Renal pelvis (tissue), 4 donors: ENCODE measurements around the gene UGT1A8. TPM values are rescaled to one million over a fixed set of nuclear protein-coding genes. Genes with fewer than 3 reads are reported as not detected.

Source experiments
- DNase-seq: peaks from one replicate; pipeline ENCODE4 v3.0.0-alpha.2; 2013
- polyA plus RNA-seq, 3 donors: library from polyadenylated mRNA; unstranded; fragments of 120-200 nt; gene quantifications; one replicate each; pipeline ENCODE4 v1.2.1, GENCODE V29; 2013; ENCODE audit not compliant: insufficient read length in 3 of 3

The UGT1A8 gene
- polyA plus RNA-seq, 3 donors = not detected

DNA sequence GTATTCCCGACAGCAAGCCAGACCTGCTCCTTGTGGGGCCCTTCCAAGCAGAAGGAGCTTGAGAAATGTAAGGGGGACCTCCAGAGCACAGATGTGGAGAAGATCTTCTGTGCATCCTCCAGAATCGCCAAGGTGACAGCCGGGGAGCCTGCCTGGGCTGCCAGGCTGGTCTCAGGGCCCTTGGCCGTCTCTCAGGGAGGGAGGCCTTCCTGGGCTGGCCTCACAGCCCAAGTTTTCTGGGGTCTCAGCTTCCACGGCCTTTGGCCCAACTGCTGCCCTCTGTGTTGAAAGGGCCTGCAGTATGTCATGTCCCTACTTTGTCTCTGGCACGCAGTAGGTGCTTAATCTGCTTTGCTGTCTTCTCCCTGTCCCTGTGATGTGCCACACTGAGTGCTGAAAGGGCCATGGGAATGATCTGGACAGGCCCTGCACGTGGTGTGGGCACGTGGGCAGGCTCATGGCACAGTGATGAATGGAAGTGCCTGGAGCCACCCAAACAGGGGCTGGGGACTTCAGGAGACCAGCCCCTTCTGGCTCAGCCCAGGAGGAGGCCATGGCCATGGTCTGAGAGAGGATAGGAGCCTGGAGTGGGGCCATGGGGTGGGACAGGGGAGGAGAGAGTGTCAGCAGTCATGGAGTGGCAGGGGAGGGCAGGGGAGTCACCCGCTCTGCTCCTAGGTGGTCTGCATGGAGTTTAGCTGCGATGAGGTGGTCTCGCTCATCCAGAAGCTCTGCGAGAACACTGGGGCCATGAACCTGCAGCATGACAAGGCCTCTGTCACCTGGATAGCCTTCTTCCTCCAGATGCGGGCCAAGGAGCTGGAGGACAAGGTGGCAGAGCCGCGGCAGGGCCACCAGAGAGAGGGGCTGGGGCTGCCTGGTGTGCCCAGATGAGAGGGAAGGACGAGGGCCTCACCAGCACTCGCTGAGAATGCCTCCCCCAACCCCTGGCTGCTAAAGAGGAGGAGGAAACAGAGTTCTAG, 201.5 kb downstream of the UGT1A8 start:
- DNase-seq = no peak

GRCh38 chr2:233819884-233820773, 202.7 kb downstream of the UGT1A8 start:
- no peak for DNase-seq

GRCh38 chr2:233820774-233821105, 203.3 kb downstream of the UGT1A8 start:
- DNase-seq = no peak

DNA sequence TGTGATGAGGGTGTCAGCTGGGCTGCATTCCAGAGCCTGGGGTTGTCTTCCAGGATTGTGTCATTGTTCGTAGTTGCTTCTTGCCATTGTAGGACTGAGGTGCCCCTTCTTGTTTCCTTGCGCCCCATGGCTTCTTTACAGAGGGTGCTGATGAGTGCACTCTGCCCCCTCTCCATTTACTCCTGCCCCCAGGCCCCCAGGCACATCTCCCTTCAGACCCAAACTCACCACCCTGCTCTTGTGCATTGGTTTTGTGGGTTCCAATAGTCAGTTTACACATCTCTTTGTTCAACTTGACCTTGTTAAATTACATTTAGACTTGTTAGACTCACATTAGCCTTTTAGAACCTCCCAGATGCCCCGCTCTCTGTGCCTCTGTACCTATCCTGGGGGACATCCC, 203.8 kb downstream of the UGT1A8 start:
- no peak for DNase-seq

DNA sequence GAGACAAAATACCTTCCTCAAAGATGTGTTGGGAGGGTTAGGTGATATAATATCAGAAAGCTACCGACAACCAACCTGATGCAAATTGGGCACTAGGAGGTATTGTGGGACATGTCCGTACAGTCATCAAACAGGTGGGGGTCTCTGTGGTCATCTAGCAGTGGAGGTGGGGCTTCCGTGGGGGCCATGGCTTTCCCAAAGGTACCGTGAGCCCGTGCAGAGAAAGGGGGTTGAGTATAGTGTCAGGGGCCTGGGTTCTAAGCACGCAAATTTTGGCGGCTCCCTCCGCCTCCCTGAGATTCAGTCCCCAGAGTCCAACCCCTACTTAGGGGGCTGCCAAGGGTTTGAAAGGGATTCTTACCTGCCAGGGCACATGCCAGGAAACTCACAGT, 204.3 kb downstream of the UGT1A8 start:
- no peak for DNase-seq

DNA sequence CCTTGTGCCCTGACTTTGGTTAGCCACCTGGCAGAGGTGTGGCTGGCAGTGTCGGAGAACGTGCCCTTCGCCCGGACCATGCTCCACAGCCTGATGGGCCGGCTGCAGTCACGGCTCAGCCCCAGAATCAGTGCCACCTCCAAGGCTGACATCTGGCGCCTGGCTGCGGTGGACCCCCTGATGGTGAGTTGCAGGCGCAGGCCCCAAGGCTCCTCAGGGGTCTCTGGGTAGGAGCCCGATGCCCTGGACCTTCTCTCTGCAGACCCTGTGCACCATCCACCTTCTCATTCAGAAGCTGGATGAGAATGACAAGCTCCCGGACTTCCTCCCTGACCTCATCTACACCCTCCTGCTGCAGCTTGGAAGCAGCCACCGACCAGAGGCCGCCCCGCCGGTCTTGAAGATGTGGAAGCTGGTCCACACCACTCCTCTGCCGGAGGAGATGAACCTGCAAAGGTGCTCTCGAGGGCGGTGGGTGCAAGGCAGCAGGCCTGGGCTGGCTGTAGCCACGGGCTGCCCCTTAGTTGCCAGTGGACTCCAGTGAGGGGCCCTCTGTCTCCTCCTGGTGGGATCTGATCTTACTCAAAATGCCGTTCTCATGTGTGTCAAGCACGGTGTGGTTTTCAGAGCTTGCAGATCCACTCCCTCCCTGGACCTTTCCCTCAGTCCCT, 204.8 kb downstream of the UGT1A8 start:
- no peak for DNase-seq

Other genes starting within 250 kb of the UGT1A8 start
- gene USP40, start 50.9 kb upstream of the UGT1A8 start, polyA plus RNA-seq = 10 to 100 TPM; 40.6 to 80.7 (median 58.7) TPM
- not detected for gene UGT1A10, start 18.8 kb downstream of the UGT1A8 start, polyA plus RNA-seq
- 1 to 10 TPM; 6.0 to 8.4 (median 7.8) TPM for gene UGT1A9, start 54.3 kb downstream of the UGT1A8 start, polyA plus RNA-seq
- not detected for gene UGT1A7, start 64.3 kb downstream of the UGT1A8 start, polyA plus RNA-seq
- gene UGT1A6, start 75.3 kb downstream of the UGT1A8 start, polyA plus RNA-seq = 1 to 10 TPM; 2.8 to 3.7 (median 2.8) TPM
- gene UGT1A5, start 95.3 kb downstream of the UGT1A8 start, polyA plus RNA-seq = not detected
- not detected for gene UGT1A4, start 101.1 kb downstream of the UGT1A8 start, polyA plus RNA-seq
- gene UGT1A3, start 111.4 kb downstream of the UGT1A8 start, polyA plus RNA-seq = under 1 TPM in 1 of 3 donors, not detected in 2; 0.14 TPM
- under 1 TPM; 0.20 to 0.90 (median 0.74) TPM for gene UGT1A1, start 142.6 kb downstream of the UGT1A8 start, polyA plus RNA-seq
- under 1 TPM in 2 of 3 donors, not detected in 1; 0.22 to 0.33 TPM for gene MROH2A, start 160.7 kb downstream of the UGT1A8 start, polyA plus RNA-seq
- gene HJURP, start 236.9 kb downstream of the UGT1A8 start, polyA plus RNA-seq = 10 to 100 TPM; 22.3 to 24.9 (median 23.4) TPM